WTC11 (cell line): ENCODE measurements around the gene ELFN1. TPM values are rescaled to one million over a fixed set of nuclear protein-coding genes. Genes with fewer than 3 reads are reported as not detected.

Experiments
- ATAC-seq: fragments of 200-7000 bp; cut with Tn5 transposase; 2 replicates; pipeline ENCODE4 v1.10.0; 2021; ENCODE audit warnings: mild to moderate bottlenecking, moderate library complexity
- CTCF ChIA-PET: fragments of 300-600 bp; sonication (Branson Sonifier 250); formaldehyde crosslinking; loops from one replicate; lab custom pipeline; 2021; ENCODE audit warnings: antibody characterized with exemption; lab: Charles Lee
- POLR2A ChIA-PET: fragments of 350-600 bp; sonication (Branson Sonifier 250); formaldehyde crosslinking; loops from one replicate; lab custom pipeline; 2021; ENCODE audit warnings: antibody characterized with exemption; lab: Charles Lee
- DNase-seq: peaks from one replicate; pipeline ENCODE4 v3.0.0; 2021; ENCODE audit warnings: low spot score
- H3K27ac Mint-ChIP-seq: 2 replicates; pipeline ENCODE4 v1.8.0; 2021; ENCODE audit warnings: mixed read lengths
- H3K27me3 Mint-ChIP-seq: 2 replicates; pipeline ENCODE4 v1.8.0; 2021; ENCODE audit warnings: low read depth, mild to moderate bottlenecking, moderate library complexity, mixed read lengths
- H3K36me3 Mint-ChIP-seq: 2 replicates; pipeline ENCODE4 v1.8.0; 2021; ENCODE audit warnings: mixed read lengths
- H3K4me1 Mint-ChIP-seq: 2 replicates; pipeline ENCODE4 v1.8.0; 2022; ENCODE audit warnings: mixed read lengths
- H3K4me3 Mint-ChIP-seq: 2 replicates; pipeline ENCODE4 v1.8.0; 2021; ENCODE audit warnings: mild to moderate bottlenecking, moderate library complexity, mixed read lengths
- H3K9me3 Mint-ChIP-seq: 2 replicates; pipeline ENCODE4 v1.8.0; 2021; ENCODE audit warnings: mixed read lengths
- E2F4 ChIP-seq: sonication (generic); formaldehyde crosslinking; IDR thresholded peaks from 2 replicates; pipeline ENCODE4 v1.8.1; 2022; ENCODE audit warnings: low read depth, mild to moderate bottlenecking, moderate library complexity, missing genetic modification reagents, borderline replicate concordance
- ETV6 ChIP-seq: sonication (generic); formaldehyde crosslinking; IDR thresholded peaks from 2 replicates; pipeline ENCODE4 v1.8.1; 2022; ENCODE audit warnings: mild to moderate bottlenecking, missing genetic modification reagents
- FOXJ3 ChIP-seq: sonication (generic); formaldehyde crosslinking; IDR thresholded peaks from 2 replicates; pipeline ENCODE4 v1.9.0; 2021; ENCODE audit warnings: missing genetic modification reagents, mild to moderate bottlenecking, borderline replicate concordance
- GABPB1 ChIP-seq: sonication (generic); formaldehyde crosslinking; IDR thresholded peaks from 2 replicates; pipeline ENCODE4 v1.8.1; 2023; ENCODE audit warnings: mild to moderate bottlenecking, missing genetic modification reagents
- IRF1 ChIP-seq: sonication (generic); formaldehyde crosslinking; IDR thresholded peaks from 2 replicates; pipeline ENCODE4 v1.8.0; 2023; ENCODE audit warnings: missing genetic modification reagents
- MXD4 ChIP-seq: fragments of 250-450 bp; sonication (Bioruptor Pico); IDR thresholded peaks from 2 replicates; pipeline ENCODE4 v1.8.0; 2021; ENCODE audit warnings: mild to moderate bottlenecking, moderate library complexity, borderline replicate concordance
- PRDM15 ChIP-seq: sonication (generic); formaldehyde crosslinking; IDR thresholded peaks from 2 replicates; pipeline ENCODE4 v1.8.0; 2022; ENCODE audit warnings: missing genetic modification reagents
- PRRX2 ChIP-seq: fragments of 250-450 bp; sonication (Bioruptor Pico); IDR thresholded peaks from 2 replicates; pipeline ENCODE4 v1.8.0; 2021; ENCODE audit warnings: mild to moderate bottlenecking
- RELA ChIP-seq: sonication (generic); formaldehyde crosslinking; IDR thresholded peaks from 2 replicates; pipeline ENCODE4 v1.8.1; 2022; ENCODE audit warnings: missing genetic modification reagents, mild to moderate bottlenecking, borderline replicate concordance
- SMAD3 ChIP-seq: sonication (generic); formaldehyde crosslinking; IDR thresholded peaks from 2 replicates; pipeline ENCODE4 v1.8.0; 2022; ENCODE audit warnings: missing genetic modification reagents, mild to moderate bottlenecking, borderline replicate concordance
- TEAD4 ChIP-seq: sonication (generic); formaldehyde crosslinking; IDR thresholded peaks from 2 replicates; pipeline ENCODE4 v1.8.0; 2022; ENCODE audit warnings: mild to moderate bottlenecking, missing genetic modification reagents
- ZNF138 ChIP-seq: sonication (generic); formaldehyde crosslinking; conservative IDR thresholded peaks from 2 replicates; pipeline ENCODE4 v1.8.1; 2022; ENCODE audit warnings: mild to moderate bottlenecking, moderate library complexity, missing genetic modification reagents
- ZNF317 ChIP-seq: sonication (generic); formaldehyde crosslinking; IDR thresholded peaks from 2 replicates; pipeline ENCODE4 v1.8.1; 2023; ENCODE audit warnings: low read depth, mild to moderate bottlenecking, moderate library complexity, missing genetic modification reagents, borderline replicate concordance
- ZNF396 ChIP-seq: fragments of 250-450 bp; sonication (Bioruptor Pico); IDR thresholded peaks from 2 replicates; pipeline ENCODE4 v1.8.0; 2021; ENCODE audit warnings: mild to moderate bottlenecking, moderate library complexity, borderline replicate concordance
- ZSCAN18 ChIP-seq: fragments of 250-450 bp; sonication (Bioruptor Pico); IDR thresholded peaks from 2 replicates; pipeline ENCODE4 v2.1.2; 2022; ENCODE audit warnings: mild to moderate bottlenecking, moderate library complexity
- total RNA-seq: library from RNA; stranded (reverse); gene quantifications from 3 replicates; pipeline ENCODE4 v1.2.3, GENCODE V29; 2021
- TF ChIP-seq, protein P1 (sequence below): sonication (generic); formaldehyde crosslinking; IDR thresholded peaks from 2 replicates; pipeline ENCODE4 v1.8.1; 2023; ENCODE audit warnings: mild to moderate bottlenecking, missing genetic modification reagents, moderate library complexity
- TF ChIP-seq, protein P2 (sequence below): sonication (generic); formaldehyde crosslinking; IDR thresholded peaks from 2 replicates; pipeline ENCODE4 v1.8.1; 2023; ENCODE audit warnings: mild to moderate bottlenecking, missing genetic modification reagents, borderline replicate concordance

Gene ELFN1
- total RNA-seq, 1 experiment from 2014 or later, result 4.6 TPM

- Mint-ChIP-seq H3K4me1 (no peaks in the 10 kb centered on the region), H3K27me3 (peaks cover 4% of the 10 kb centered on the region), H3K27ac (no peak overlapping the region), H3K36me3 (peaks cover 27% of the 10 kb centered on the region), H3K9me3 (peaks cover 54% of the 10 kb centered on the region), H3K4me3 (no peak overlapping the region)
- DNase-seq, result no peak
- no peak for TF ChIP-seq FOXJ3
- TF ChIP-seq ZNF317 (CRISPR knock-in tag), result peak; percentile 84
- TF ChIP-seq ETV6 (CRISPR knock-in tag), result no peak
- TF ChIP-seq ZNF396 (CRISPR knock-in tag), result no peak
- TF ChIP-seq PRRX2 (CRISPR knock-in tag), result no peak
- POLR2A ChIA-PET, result no interaction called here
- CTCF ChIA-PET, result no interaction called here
- no peak for ATAC-seq
Measured at GRCh38 chr7:1685000-1685624, 15.0 kb downstream of the ELFN1 start.

DNA sequence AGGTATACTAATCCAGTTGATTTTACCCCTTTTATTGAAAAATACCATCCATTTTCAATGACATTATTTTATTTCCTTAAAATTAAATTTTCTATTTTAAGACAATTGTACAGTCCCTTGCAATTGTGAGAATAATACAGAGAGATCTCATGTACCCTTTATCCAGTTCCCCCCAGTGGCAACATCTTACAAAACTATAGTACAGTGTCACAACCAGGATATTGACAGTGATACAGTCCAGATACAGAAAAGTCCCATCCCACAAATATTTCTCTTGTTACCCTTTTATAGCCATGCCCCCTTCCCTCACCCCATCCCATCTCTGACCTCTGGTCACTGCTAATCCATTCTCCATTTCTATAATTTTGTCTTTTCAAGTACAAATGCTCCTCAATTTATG, 18.5 kb downstream of the ELFN1 start:
- Mint-ChIP-seq H3K4me3 (no peak overlapping the region), H3K27me3 (peaks cover 4% of the 10 kb centered on the region), H3K4me1 (no peaks in the 10 kb centered on the region), H3K36me3 (peaks cover 17% of the 10 kb centered on the region), H3K9me3 (peaks cover 36% of the 10 kb centered on the region), H3K27ac (no peak overlapping the region)
- no peak for DNase-seq
- POLR2A ChIA-PET, result no interaction called here
- no peak for ATAC-seq
- CTCF ChIA-PET, result no interaction called here
- TF ChIP-seq GABPB1, result no peak
- TF ChIP-seq PRRX2 (CRISPR knock-in tag), result no peak
- TF ChIP-seq, protein P1, sequence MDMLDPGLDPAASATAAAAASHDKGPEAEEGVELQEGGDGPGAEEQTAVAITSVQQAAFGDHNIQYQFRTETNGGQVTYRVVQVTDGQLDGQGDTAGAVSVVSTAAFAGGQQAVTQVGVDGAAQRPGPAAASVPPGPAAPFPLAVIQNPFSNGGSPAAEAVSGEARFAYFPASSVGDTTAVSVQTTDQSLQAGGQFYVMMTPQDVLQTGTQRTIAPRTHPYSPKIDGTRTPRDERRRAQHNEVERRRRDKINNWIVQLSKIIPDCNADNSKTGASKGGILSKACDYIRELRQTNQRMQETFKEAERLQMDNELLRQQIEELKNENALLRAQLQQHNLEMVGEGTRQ (CRISPR knock-in tag), result no peak
- TF ChIP-seq, protein P2, sequence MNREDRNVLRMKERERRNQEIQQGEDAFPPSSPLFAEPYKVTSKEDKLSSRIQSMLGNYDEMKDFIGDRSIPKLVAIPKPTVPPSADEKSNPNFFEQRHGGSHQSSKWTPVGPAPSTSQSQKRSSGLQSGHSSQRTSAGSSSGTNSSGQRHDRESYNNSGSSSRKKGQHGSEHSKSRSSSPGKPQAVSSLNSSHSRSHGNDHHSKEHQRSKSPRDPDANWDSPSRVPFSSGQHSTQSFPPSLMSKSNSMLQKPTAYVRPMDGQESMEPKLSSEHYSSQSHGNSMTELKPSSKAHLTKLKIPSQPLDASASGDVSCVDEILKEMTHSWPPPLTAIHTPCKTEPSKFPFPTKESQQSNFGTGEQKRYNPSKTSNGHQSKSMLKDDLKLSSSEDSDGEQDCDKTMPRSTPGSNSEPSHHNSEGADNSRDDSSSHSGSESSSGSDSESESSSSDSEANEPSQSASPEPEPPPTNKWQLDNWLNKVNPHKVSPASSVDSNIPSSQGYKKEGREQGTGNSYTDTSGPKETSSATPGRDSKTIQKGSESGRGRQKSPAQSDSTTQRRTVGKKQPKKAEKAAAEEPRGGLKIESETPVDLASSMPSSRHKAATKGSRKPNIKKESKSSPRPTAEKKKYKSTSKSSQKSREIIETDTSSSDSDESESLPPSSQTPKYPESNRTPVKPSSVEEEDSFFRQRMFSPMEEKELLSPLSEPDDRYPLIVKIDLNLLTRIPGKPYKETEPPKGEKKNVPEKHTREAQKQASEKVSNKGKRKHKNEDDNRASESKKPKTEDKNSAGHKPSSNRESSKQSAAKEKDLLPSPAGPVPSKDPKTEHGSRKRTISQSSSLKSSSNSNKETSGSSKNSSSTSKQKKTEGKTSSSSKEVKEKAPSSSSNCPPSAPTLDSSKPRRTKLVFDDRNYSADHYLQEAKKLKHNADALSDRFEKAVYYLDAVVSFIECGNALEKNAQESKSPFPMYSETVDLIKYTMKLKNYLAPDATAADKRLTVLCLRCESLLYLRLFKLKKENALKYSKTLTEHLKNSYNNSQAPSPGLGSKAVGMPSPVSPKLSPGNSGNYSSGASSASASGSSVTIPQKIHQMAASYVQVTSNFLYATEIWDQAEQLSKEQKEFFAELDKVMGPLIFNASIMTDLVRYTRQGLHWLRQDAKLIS (CRISPR knock-in tag), result no peak
- no peak for TF ChIP-seq ZNF138 (CRISPR knock-in tag)
- no peak for TF ChIP-seq RELA (CRISPR knock-in tag)
- TF ChIP-seq IRF1 (CRISPR knock-in tag), result no peak
- TF ChIP-seq MXD4 (CRISPR knock-in tag), result no peak
- TF ChIP-seq FOXJ3, result no peak
- no peak for TF ChIP-seq E2F4 (CRISPR knock-in tag)
- TF ChIP-seq, all 79 proteins: peak for 0

GRCh38 chr7:1689311-1689710, 19.2 kb downstream of the ELFN1 start:
- CTCF ChIA-PET, result no interaction called here
- DNase-seq, result no peak
- H3K4me1 Mint-ChIP-seq, result peaks cover 2% of the 10 kb centered on the region; the same call in 1 of the 2 replicates
- H3K27me3 Mint-ChIP-seq, result peaks cover 4% of the 10 kb centered on the region; the same call in 1 of the 2 replicates
- H3K27ac Mint-ChIP-seq, result no peak overlapping the region
- peaks cover 12% of the 10 kb centered on the region for H3K36me3 Mint-ChIP-seq
- POLR2A ChIA-PET, result no interaction called here
- no peak for ATAC-seq
- H3K9me3 Mint-ChIP-seq, result peaks cover 29% of the 10 kb centered on the region
- no peak overlapping the region for H3K4me3 Mint-ChIP-seq
- TF ChIP-seq SMAD3 (no peak), ZSCAN18 (CRISPR knock-in tag) (no peak), TEAD4 (CRISPR knock-in tag) (no peak), PRDM15 (no peak)
- TF ChIP-seq, protein P1 (CRISPR knock-in tag), result no peak
